Stimulated activated CD4-positive, alpha-beta T cell treated with anti-CD3 and anti-CD28 coated beads, Interleukin-12 subunit alpha, Interleukin-12 subunit beta, amount 100 ng/mL, for 48 hours (primary cell): Measurements from ENCODE around the gene NAB1.

Source experiments
- DNase-seq, 3 donors: peaks; one replicate each; pipeline ENCODE4 v3.0.0-alpha.2; 2020; ENCODE audit warnings: low read depth in 2 of 3, low spot score in 1 of 3

NAB1 gene

DNA sequence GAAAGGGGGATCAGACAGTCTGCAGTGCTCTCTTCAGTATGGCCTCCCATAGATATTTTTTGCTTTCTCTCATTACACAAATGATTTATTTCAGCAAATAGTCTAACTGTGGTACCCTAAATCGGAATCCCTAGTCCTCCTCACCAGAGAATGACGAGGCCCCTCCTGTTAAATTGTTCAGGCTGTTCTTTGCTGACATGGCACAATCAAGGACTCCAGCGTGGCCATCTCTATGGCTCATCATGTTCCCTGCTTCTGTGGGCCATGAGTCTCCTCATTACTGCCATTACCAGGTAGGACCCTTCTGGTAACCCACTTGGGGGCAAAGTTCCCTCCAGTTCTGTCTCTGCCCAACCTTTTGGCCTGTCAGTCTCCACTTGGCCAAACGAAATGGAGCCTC, 62.2 kb downstream of the NAB1 start:
- no peak for DNase-seq

DNA sequence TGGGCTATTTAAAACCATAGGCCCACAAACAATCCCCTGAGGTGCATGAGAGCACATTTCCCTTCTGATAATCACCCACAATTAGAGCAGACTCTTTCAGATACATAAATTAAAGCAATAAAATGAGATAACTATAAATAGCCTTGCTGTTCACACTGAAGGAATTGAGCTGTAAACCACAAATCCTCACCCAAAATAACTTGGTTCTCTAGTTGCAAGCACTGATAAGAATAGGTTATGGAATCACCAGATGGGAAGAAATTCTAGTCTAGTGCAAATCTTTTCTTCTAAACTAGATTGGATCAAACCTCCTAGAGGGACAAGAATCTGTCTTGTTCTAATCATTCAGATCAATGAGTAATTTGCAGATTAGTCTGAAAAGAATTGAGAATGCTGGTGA, 64.6 kb downstream of the NAB1 start:
- DNase-seq, result no peak

DNA sequence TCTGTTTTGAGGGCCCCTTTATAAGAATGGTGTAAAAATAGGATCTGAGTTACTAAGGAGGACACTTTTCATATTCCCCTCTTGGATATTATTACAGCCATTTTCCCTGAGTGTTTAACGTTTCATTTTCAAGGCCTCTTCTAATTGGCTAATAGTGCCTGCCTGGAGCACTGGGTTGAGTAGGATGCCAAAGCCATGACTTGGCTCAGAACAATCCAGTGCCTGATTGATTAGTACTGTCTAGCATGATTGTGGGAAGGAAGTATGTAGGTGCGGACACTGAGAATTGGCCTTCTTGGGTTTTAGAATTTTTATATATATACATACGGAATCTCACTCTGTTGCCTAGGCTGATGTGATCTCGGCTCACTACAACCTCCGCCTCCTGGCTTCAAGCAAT, 66.1 kb downstream of the NAB1 start:
- DNase-seq, result no peak

DNA sequence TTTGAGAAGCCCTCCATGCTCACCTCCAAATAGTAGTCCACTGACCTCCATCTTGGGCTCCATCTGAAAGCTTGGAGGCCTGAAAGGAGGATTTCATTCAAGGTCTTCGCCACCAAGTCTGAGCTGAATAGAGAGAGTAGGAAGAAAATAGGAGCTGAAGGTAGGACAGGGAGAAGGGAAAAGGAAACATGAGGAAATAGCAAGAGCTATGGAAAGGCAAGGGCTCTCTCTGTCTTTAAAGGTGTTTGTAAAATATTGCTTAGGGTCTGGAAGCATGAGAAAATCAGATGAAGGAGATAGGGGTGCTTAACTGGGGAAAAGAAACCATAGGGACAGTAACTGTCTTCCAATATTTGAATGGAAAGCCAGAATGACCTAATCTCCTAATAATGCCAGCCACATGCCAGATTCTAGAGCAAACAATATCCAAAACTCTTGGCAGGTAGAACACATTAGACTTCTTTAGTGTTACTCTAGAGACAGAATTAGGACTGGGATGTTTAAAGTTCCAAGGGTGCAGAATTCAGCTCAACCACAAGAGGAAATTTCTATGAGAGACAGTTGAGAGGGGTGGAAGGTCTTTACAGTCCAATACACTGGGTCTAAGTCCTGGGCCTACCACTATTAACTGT, 67.4 kb downstream of the NAB1 start:
- DNase-seq, result no peak

DNA sequence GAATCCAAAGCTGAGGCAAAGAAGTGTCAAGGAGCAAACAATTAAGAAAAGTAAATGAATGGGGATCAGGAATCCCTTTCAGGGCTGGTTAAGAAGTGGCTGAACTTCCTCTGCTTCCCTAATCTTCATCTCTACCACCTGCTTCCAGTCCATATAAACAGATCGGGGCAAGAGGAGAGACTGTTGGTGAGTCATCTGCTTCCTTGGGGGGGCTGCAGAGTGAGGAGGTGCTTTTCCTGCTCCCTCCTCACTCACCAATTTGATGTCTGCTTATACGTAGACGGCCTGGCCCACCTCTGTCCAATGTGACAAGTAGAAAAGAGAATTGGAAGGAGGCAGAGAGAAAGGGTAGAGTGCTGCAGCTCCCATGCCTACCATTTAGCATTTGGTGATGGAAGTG, 68.4 kb downstream of the NAB1 start:
- no peak for DNase-seq

DNA sequence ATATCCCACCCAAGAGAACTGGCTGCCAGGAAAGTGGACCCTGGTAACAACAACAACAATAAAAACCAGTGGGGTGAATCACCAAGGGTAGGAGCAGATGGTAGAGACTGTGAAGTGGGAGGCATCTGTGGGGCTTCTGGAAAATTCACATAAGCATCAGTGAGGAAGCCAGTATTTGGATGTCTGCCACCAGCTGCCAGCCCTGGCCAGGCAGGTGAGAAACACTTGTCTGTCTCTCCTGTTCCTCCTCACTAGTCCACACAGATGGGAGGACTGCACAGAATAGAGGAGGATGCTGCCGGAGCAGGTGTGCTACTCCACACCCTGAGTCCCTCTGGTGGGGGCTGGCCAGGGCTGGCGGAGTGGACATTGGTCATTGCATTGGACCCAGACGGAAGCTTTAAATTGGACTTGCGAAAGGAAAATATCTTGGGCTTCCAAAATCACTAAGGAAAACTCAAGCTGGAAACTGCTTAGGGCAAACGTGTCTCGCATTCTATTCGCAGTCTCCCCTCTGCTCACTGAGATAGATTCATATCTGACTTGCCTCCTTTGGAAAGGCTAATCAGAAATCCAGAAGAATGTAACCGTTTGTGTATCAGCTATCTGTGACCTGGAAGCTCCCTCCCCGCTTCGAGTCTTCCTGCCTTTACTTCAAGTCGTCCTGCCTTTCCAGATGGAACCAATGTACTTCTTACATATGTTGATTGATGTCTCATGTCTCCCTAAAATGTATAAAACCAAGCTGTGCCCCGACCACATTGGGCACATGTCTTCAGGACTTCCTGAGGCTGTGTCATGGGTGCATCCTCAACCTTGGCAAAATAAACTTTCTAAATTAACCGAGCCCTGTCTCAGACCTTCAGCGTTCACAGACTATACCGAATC, 69.1 kb downstream of the NAB1 start:
- DNase-seq, result peak in 1 of 3 donors; percentile 22

DNA sequence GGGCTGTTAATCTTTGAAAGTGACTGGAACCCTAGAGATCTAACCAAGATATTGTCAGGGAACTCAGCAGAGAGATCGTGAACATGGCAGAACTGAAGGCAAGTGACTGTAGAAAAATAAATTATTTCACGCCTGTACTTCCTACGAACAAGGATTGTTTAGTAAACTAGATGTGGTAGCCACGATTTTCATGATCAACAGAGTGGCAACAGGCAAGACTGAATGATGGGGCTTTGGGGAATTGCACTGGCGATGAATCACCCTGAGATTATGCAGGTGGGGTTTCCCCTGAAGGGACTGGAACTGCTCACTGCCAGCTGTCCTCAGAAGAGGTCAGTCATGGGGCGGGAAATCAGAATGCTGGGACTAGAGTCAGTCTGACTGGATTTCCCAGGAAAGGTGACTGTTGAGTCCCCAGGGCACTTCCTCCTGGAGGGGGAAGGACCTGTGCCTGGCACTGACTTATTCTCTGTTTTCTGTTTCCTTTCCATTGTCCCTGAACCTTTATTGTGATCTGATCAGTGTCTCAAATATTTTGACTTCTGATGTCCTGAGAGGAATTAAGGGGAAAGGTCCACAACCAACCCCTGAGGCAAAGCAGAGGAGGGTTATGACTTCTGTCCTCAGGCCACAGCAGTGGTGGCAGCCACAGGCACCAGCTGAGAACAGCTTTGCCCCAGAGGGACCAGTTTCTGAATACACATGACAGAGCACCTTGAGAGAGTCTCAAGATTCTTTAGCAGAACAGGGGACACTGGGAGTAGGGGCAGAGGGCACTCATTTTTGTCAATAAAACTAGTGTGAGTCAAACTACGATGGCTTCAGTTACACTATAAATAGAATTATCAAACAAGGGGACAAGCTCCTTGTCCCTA, 70.0 kb downstream of the NAB1 start:
- DNase-seq, result peak; percentile 67 to 78 (median 73)

DNA sequence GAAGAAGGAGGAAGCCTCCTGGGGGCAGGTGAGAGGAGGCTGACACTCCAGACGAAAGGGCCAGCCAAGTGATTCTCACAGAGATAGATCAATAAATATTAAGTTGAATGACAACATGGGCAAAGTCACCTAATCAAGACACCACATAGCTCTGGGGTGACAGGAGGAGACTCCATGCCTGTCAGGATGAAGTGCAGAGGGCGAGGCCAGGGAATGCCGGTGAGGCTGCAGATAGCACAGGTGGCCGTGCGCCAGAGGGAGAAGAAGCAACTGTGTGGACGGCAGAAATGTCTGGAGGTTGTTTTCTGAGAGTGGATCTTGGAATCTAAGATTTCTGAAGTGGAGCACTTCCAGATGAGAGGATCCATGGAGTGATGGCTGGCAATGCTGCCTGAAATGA, 71.4 kb downstream of the NAB1 start:
- DNase-seq, result no peak

DNA sequence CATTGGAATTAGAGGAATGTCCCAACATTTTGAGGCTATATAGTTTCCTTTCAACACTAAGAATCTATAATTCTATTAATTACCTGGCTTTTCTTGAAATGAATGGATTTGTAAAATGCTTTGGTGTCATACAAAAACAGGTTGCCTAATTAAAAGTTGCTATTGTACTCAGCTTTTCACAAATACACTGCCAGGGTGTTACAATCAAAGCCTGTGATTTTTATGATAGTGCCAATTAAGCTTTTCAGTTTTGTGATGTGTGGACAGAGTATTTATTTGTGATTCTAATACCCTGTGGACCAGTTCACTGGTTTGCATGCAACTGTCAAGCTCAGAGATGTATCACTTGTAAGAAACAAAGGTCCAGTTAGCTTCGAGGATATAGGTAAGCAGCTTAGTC, 71.8 kb downstream of the NAB1 start:
- DNase-seq, result no peak

DNA sequence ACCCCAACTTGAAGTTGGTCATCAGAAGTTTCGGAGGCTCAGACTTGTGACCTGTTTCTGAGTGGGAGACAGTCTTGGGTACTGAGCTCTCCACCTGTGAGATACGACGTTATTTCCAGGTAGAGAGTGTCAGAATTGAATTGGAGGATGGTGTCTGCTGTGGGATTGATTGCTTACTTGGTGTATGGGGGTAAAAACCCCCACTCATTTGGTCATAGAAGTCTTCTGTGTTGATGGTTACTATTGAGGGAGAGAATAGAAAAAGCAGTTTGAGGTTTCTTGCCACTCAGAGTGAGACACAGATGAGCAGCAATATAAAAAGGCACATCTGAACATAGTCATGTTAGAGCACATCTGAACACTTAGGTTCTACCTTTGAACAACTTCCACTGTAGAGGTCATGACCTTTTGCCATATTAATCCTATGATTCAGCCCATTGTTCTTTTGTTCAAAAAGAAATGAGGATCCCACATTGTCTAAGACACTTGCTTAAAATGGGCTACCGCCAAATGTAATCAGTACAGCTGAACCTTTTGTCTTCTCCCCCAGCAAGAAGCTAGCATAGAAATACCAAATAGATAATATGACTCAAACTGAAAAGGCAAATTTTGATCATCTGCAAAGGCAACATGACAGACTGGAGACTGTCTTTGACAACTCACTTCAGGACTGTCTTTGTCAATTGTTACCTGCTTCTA, 73.3 kb downstream of the NAB1 start:
- peak in 2 of 3 donors; percentile 21 to 46 for DNase-seq

DNA sequence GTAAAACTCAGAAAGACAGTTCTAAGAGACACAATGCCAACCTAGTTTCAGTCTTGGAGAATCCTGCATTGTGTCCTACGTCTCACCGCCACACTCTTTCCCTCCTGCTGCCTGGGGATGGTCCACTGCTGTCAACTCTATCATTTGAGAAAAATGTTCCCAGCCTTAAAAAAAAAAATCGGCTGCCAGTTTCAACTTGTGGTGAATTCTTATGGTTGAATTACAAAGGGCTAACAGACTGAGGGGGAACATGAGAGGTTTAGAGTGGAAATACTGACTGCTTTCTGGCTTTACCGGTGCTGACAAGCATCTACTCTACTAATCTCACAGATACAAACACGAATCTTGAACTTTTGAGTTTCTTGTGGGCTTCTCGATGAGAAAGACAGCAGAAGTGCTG, 74.0 kb downstream of the NAB1 start:
- no peak for DNase-seq

DNA sequence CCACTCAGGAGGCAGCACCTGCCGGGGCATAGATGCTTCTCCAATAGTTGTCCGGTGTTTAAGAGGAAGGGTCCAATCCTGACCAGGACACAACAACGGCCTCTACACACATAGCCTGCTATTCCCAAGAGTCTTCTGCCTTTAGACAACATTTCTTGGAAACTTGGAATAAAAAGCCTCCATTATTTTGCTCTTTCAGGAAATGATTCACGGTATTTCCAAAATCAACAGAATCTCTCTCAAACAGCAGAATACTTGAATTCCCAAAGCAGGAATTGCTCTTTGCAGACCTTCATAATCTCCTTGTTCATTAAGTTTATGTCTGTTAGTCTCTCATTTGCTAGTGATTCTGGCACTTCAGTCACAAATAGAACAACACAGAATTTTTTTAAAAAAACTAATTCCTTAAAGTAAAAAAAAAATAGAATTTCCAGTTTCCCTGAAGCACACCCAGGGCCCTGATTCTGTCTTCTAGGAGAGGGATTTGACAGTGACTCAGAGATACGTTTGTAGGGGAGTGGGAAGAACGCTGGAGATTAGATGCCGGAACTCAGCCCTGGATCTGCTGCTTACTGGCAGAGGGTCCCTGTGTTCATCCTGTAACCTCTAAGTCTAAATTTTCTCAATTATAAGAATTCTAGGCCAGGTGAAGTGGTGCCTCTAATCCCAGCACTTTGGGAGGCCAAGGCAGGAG, 74.7 kb downstream of the NAB1 start:
- no peak for DNase-seq

DNA sequence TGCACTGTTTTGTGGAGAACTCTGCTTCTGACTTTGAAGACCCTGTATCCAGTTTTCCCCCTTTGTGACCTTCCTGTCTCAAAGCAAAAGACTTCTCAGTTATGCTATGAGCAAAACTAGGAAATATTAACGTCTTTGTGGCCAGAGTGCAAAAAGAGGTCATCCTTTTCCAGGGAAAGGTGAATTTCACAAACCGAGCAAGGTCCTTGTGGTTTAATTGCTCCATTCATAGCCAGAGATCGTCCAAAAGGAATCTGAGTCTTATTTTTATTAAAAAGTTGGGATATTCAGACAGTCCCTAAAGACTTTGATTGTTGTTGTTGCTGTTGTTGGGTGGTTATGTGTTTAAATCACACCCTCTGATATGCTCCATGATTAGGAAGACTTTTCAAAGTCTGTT, 77.4 kb downstream of the NAB1 start:
- DNase-seq, result no peak

DNA sequence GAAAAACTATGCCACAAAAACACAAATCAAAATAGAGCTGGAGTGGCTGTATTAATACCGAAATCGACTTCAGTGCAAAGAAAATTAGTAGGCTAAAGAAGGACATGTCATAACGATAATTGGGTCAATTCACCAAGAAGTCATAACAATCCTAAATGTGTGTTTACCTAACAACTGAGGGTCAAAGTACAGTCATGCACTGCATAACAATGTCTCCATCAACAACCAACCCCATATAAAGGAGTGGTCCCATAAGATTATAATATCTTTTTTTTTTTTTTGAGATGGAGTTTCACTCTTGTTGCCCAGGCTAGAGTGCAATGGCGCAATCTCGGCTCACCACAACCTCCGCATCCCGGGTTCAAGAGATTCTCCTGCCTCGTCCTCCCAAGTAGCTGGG, 87.5 kb downstream of the NAB1 start:
- no peak for DNase-seq

DNA sequence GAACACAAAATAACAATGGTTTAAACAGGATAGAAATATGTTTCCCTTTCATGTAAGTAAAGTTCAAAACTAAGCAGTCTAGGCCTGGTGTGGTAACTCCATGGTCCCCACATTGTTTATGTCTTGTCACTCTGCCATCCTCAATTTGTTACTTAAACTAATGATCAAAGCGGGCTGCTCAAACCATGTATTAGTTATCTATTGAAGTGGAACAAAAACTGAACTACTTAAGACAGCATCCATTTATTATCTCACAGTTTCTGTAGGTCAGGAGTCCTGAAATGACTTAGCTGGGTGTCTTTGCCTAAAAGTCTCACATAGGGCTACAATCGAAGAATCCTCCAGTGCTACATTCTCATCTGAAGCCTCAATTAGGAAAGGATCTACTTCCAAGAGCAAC, 91.6 kb downstream of the NAB1 start:
- DNase-seq, result no peak
